OCI-LY3 (cell line): ENCODE measurements around the gene PDHX.

ENCODE experiments used
- H2AFZ ChIP-seq: fragments of 200-600, 300-600 bp; shearing (Covaris generic); 2 replicates; pipeline ENCODE4 v1.6.0; 2014; ENCODE audit warnings: antibody characterized with exemption, low read depth, low read length
- H3K27ac ChIP-seq: fragments of 200-600, 300-600 bp; sonication (generic); 2 replicates; pipeline ENCODE4 v1.5.1; 2014; ENCODE audit warnings: mild to moderate bottlenecking, low read length, moderate library complexity, mixed read lengths
- H3K27me3 ChIP-seq: fragments of 200-600, 300-600 bp; sonication (generic); 2 replicates; pipeline ENCODE4 v1.6.1; 2014; ENCODE audit warnings: low read depth, low read length, mixed read lengths
- H3K36me3 ChIP-seq: fragments of 200-600, 300-600 bp; sonication (generic); replicated peaks from 2 replicates; pipeline ENCODE3; 2014; ENCODE audit warnings: low read depth, low read length, mixed read lengths
- H3K4me1 ChIP-seq: fragments of 300-600, 200-600 bp; sonication (generic); 2 replicates; pipeline ENCODE4 v1.6.1; 2014; ENCODE audit warnings: low read length, mixed read lengths
- H3K4me2 ChIP-seq: fragments of 200-600, 300-600 bp; sonication (generic); 2 replicates; pipeline ENCODE4 v1.6.1; 2014; ENCODE audit warnings: low read length, mixed read lengths
- H3K4me3 ChIP-seq: fragments of 300-600, 200-600 bp; sonication (generic); 2 replicates; pipeline ENCODE4 v1.5.1; 2014; ENCODE audit warnings: antibody characterized with exemption, mild to moderate bottlenecking, low read length, moderate library complexity
- H3K79me2 ChIP-seq: fragments of 300-600, 200-600 bp; shearing (Covaris generic); 2 replicates; pipeline ENCODE4 v1.6.1; 2014; ENCODE audit warnings: mild to moderate bottlenecking, low read length, mixed read lengths
- H3K9ac ChIP-seq: fragments of 300-600, 200-600 bp; shearing (Covaris generic); 2 replicates; pipeline ENCODE4 v1.6.0; 2014; ENCODE audit warnings: mild to moderate bottlenecking, low read length, moderate library complexity
- H3K9me3 ChIP-seq: fragments of 200-600, 300-600 bp; shearing (Covaris generic); 2 replicates; pipeline ENCODE4 v1.6.1; 2014; ENCODE audit warnings: low read length, mixed read lengths; ENCODE audit not compliant: insufficient read depth
- H4K20me1 ChIP-seq: fragments of 200-600, 300-600 bp; sonication (generic); 2 replicates; pipeline ENCODE4 v1.6.1; 2016; ENCODE audit warnings: low read length, mixed read lengths; ENCODE audit not compliant: insufficient read depth
- EZH2phosphoT487 ChIP-seq: fragments of 200-600 bp; shearing (Covaris generic); IDR thresholded peaks from 2 replicates; pipeline ENCODE4 v1.6.1; 2018; ENCODE audit warnings: antibody characterized with exemption, mixed run types, low read depth
- TF ChIP-seq, protein P1 (sequence below): fragments of 200-600, 300-600 bp; sonication (generic); IDR thresholded peaks from 2 replicates; pipeline ENCODE4 v1.5.1; 2014; ENCODE audit warnings: antibody characterized with exemption, low read length, low read depth

PDHX gene

DNA sequence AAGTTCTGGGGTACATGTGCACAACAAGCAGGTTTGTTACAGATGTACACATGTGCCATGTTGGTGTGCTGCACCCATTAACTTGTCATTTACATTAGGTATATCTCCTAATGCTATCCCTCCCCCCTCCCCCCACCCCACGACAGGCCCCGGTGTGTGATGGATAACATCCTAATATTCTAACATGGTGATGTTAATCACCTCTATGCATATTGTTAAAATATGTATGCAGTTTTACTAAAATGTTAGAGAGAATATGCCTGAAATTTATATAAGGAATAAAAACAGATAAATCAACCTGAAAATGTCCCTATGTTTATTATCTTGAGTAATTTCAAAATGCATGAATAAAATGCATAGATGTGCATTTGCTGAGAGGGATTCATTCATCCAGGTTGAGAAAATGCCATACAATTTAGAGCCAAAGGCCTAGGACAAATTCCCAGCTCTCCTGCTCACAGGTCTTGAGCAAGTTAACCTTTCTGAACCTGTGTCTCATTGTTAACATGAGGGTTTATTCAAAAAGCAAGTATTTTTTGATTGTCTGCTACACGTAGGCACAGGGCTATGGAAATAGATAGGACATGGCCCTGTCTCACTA lies 38.9 kb upstream of the PDHX start:
- H3K4me3 ChIP-seq, result no peak overlapping the region
- H4K20me1 ChIP-seq, result no peaks in the 10 kb centered on the region
- no peak overlapping the region for H2AFZ ChIP-seq
- H3K4me2 ChIP-seq, result no peak overlapping the region
- H3K4me1 ChIP-seq, result no peaks in the 10 kb centered on the region
- H3K27me3 ChIP-seq, result no peaks in the 10 kb centered on the region
- H3K9me3 ChIP-seq, result no peaks in the 10 kb centered on the region
- TF ChIP-seq, protein P1, sequence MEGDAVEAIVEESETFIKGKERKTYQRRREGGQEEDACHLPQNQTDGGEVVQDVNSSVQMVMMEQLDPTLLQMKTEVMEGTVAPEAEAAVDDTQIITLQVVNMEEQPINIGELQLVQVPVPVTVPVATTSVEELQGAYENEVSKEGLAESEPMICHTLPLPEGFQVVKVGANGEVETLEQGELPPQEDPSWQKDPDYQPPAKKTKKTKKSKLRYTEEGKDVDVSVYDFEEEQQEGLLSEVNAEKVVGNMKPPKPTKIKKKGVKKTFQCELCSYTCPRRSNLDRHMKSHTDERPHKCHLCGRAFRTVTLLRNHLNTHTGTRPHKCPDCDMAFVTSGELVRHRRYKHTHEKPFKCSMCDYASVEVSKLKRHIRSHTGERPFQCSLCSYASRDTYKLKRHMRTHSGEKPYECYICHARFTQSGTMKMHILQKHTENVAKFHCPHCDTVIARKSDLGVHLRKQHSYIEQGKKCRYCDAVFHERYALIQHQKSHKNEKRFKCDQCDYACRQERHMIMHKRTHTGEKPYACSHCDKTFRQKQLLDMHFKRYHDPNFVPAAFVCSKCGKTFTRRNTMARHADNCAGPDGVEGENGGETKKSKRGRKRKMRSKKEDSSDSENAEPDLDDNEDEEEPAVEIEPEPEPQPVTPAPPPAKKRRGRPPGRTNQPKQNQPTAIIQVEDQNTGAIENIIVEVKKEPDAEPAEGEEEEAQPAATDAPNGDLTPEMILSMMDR, result no peak
- TF ChIP-seq EZH2phosphoT487, result no peak
- no peak overlapping the region for H3K27ac ChIP-seq
- no peaks in the 10 kb centered on the region for H3K36me3 ChIP-seq
- no peak overlapping the region for H3K9ac ChIP-seq
- no peaks in the 10 kb centered on the region for H3K79me2 ChIP-seq

DNA sequence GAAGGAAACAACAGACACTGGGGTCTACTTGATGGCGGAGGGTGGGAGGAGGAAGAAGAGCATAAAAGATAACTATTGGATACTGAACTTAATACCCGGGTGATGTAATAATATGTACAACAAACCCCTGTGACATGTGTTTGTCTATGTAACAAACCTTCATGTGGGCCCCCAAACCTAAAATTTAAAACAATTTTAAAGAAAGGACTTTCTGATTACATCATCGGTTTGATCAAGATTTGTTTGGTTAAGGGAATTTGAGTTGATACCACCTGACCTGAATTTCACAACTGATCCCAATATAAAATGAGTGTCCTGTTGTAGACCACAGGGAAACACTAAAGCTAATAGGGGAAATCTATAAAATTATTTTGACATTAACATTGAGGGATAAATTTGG lies 34.5 kb upstream of the PDHX start:
- no peak overlapping the region for H3K27ac ChIP-seq
- H3K79me2 ChIP-seq, result no peaks in the 10 kb centered on the region
- H3K36me3 ChIP-seq, result no peaks in the 10 kb centered on the region
- H3K4me3 ChIP-seq, result no peak overlapping the region
- H2AFZ ChIP-seq, result no peak overlapping the region
- no peaks in the 10 kb centered on the region for H3K9me3 ChIP-seq
- H3K4me2 ChIP-seq, result no peak overlapping the region
- H3K27me3 ChIP-seq, result no peaks in the 10 kb centered on the region
- H3K9ac ChIP-seq, result no peak overlapping the region
- TF ChIP-seq, protein P1, result no peak
- no peak for TF ChIP-seq EZH2phosphoT487
- H4K20me1 ChIP-seq, result no peaks in the 10 kb centered on the region
- H3K4me1 ChIP-seq, result no peaks in the 10 kb centered on the region

DNA sequence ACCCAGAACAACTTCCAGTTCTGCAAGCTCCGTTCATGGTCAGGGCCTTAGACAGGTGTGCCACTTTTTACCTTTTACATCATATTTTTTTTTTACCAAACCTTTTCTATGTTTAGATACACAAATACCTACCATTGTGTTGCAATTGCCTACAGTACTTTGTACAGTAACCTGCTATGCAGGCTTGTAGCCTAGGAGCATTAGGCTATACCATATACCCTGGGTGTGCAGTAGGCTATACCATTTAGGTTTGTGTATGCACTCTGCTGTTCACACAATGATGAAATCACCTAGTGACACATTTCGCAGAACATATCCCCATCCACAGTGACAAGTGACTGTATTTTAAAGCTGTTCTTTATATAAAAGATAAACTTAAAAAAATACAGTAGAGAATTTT lies 29.8 kb upstream of the PDHX start:
- H3K9me3 ChIP-seq, result no peaks in the 10 kb centered on the region
- no peaks in the 10 kb centered on the region for H3K36me3 ChIP-seq
- no peak overlapping the region for H3K4me2 ChIP-seq
- H3K4me3 ChIP-seq, result no peak overlapping the region
- no peak overlapping the region for H3K9ac ChIP-seq
- TF ChIP-seq, protein P1, result no peak
- TF ChIP-seq EZH2phosphoT487, result no peak
- H4K20me1 ChIP-seq, result 0 out of 2 replicates have a peak, but pooled peaks cover 3% of the 10 kb centered on the region
- no peaks in the 10 kb centered on the region for H3K27me3 ChIP-seq
- no peak overlapping the region for H2AFZ ChIP-seq
- H3K27ac ChIP-seq, result no peak overlapping the region
- no peaks in the 10 kb centered on the region for H3K79me2 ChIP-seq
- no peaks in the 10 kb centered on the region for H3K4me1 ChIP-seq

DNA sequence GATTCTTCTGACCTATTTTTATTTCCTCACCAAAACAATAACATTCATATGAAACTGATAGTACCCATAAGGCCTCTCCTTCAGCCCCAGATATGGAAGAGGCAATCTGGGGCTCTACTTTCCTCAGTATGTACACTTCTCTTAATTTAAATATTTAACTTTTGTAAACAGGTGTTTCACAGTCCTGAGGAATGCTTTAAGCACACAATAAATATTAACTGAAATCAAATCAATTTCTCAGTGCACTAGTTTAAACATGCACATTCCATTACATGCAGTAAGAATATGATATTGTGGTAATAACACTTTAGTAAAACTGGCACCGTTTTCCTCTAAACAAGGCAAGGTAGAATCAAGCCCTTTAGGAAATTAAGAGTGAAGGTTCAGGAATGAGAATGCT lies 29.2 kb upstream of the PDHX start:
- H4K20me1 ChIP-seq, result 0 out of 2 replicates have a peak, but pooled peaks cover 3% of the 10 kb centered on the region
- no peaks in the 10 kb centered on the region for H3K27me3 ChIP-seq
- no peaks in the 10 kb centered on the region for H3K9me3 ChIP-seq
- H3K4me3 ChIP-seq, result no peak overlapping the region
- H3K27ac ChIP-seq, result no peak overlapping the region
- no peak overlapping the region for H3K4me2 ChIP-seq
- H3K36me3 ChIP-seq, result no peaks in the 10 kb centered on the region
- H3K9ac ChIP-seq, result no peak overlapping the region
- no peaks in the 10 kb centered on the region for H3K4me1 ChIP-seq
- no peak for TF ChIP-seq EZH2phosphoT487
- H2AFZ ChIP-seq, result no peak overlapping the region
- no peaks in the 10 kb centered on the region for H3K79me2 ChIP-seq
